ENCODE data around the gene FBXW11. TPM values are rescaled to one million over a fixed set of nuclear protein-coding genes. Genes with fewer than 3 reads are reported as not detected.

Gene FBXW11
- total and polyA plus RNA-seq, 10 of the 15 experiments (the other 5 are each of a cell fraction or from before 2014, with no cell fraction given): 4.3 to 61.5 (median 40.0) TPM

- peaks cover 0 to 1% of the 10 kb centered on the region in 2 experiments; a peak in 3 of 4 replicates for H3K36me3 ChIP-seq (ENCODE audit: control insufficient read depth in 2 of 2, insufficient read depth in 2 of 2, low read length in 1 of 2)
- DNase-seq (ENCODE audit: low read depth, low spot score): no peak
- 100% methylated on average over 1 of the region's 1 CpG for WGBS (ENCODE audit: insufficient coverage, insufficient replicate concordance, low lambda C conversion rate, missing lambda C conversion rate)
- FAIRE-seq: no peak
- in situ Hi-C loops (cut with MboI) (no loop called here), intact Hi-C loops (cut with micrococcal nuclease; ENCODE audit: unreplicated experiment) (no loop called here)
- ATAC-seq: no peak
- no peak overlapping the region for H3K27ac ChIP-seq (ENCODE audit: control insufficient read depth, insufficient read depth)
- ChIA-PET CTCF (interaction anchor here (1.0 to 2.0 kb wide), 5 partner anchors 8 to 506 kb away, joined by 3 to 12 read pairs (median 7); no protein-coding TSS in a partner anchor), POLR2A (interaction anchor here (1.5 kb wide), 1 partner anchor 274 kb away, joined by 3 read pairs; no protein-coding TSS in a partner anchor), SMC1A (ENCODE audit: uncharacterized antibody, unreplicated experiment) (interaction anchor here (0.5 to 2.4 kb wide), 8 partner anchors 8 to 1660 kb away, joined by 3 to 10 read pairs (median 4); partner anchors contain the start of gene FGF18), RAD21 (ENCODE audit: unreplicated experiment) (interaction anchor here (0.8 to 1.6 kb wide), 4 partner anchors 8 to 142 kb away, joined by 3 to 10 read pairs (median 4); no protein-coding TSS in a partner anchor)
- H3K9ac ChIP-seq (ENCODE audit: control insufficient read depth, insufficient read depth, low read length): no peak overlapping the region
- H2AFZ ChIP-seq (ENCODE audit: control insufficient read depth, low read depth, low read length): no peak overlapping the region
- BruUV-seq (replicated peaks): no TSS peak
- no peak overlapping the region for H3K4me2 ChIP-seq (ENCODE audit: control insufficient read depth, insufficient read depth)
- H3K9me3 ChIP-seq (replicated peaks; ENCODE audit: control insufficient read depth, insufficient read depth, low read length): no peaks in the 10 kb centered on the region
- peaks cover 2% of the 10 kb centered on the region for H3K79me2 ChIP-seq (ENCODE audit: control insufficient read depth, insufficient read depth, low read length)
- no peaks in the 10 kb centered on the region for H3K27me3 ChIP-seq (replicated peaks in 1 of 2; ENCODE audit: control insufficient read depth in 2 of 2, insufficient read depth in 2 of 2, low read length in 1 of 2)
- no peaks in the 10 kb centered on the region; the same call in 1 of the 2 replicates for H4K20me1 ChIP-seq (ENCODE audit: control insufficient read depth, insufficient read depth)
- H3K4me3 ChIP-seq: no peak overlapping the region
- H3K4me1 ChIP-seq (ENCODE audit: control insufficient read depth, insufficient read depth, low read length): no peaks in the 10 kb centered on the region
- no peak for TF ChIP-seq USF1 (IDR thresholded peaks at IDR 0.05; ENCODE audit: borderline replicate concordance, extremely low read length, insufficient read depth, low read depth, low read length)
- no peak for TF ChIP-seq IRF3 (IDR thresholded peaks at IDR 0.05)
- no peak for TF ChIP-seq PRDM15 (CRISPR knock-in tag; IDR thresholded peaks at IDR 0.05)
- no peak for TF ChIP-seq BCL3 (IDR thresholded peaks at IDR 0.05; ENCODE audit: borderline replicate concordance, insufficient read depth, low read depth, low read length, poor library complexity, severe bottlenecking)
- no peak for TF ChIP-seq EZH2 (IDR thresholded peaks at IDR 0.05; ENCODE audit: borderline replicate concordance, control insufficient read depth, low read depth, low read length)
- no peak for TF ChIP-seq RB1 (IDR thresholded peaks at IDR 0.05; ENCODE audit: borderline replicate concordance)
- TF ChIP-seq BRCA1 (IDR thresholded peaks at IDR 0.05; ENCODE audit: low read depth, low read length): no peak
- no peak for TF ChIP-seq HDGF (IDR thresholded peaks at IDR 0.05)
- TF ChIP-seq NFIC (IDR thresholded peaks at IDR 0.05; ENCODE audit: low read depth, low read length): no peak
- TF ChIP-seq NRF1 (conservative IDR thresholded peaks at IDR 0.05; ENCODE audit: low read depth, low read length): no peak
- TF ChIP-seq RCOR1 (conservative IDR thresholded peaks at IDR 0.05; ENCODE audit: low read depth, low read length): no peak
- no peak for TF ChIP-seq E4F1 (IDR thresholded peaks at IDR 0.05; ENCODE audit: borderline replicate concordance, partially characterized antibody)
- TF ChIP-seq NFYA (IDR thresholded peaks at IDR 0.05; ENCODE audit: borderline replicate concordance, low read depth, low read length): no peak
- TF ChIP-seq POLR2AphosphoS5 (IDR thresholded peaks at IDR 0.05; ENCODE audit: low read length): no peak
Observed at GRCh38 chr5:171898879-171899278, 107.6 kb downstream of the FBXW11 start.
